Stimulated activated CD8-positive, alpha-beta memory T cell treated with anti-CD3 and anti-CD28 coated beads, Interleukin-2, amount 100 ng/mL, for 48 hours (primary cell): ENCODE measurements around the gene FGF4.

ENCODE experiments used
- DNase-seq, 2 donors: peaks; one replicate each; pipeline ENCODE4 v3.0.0-alpha.2; 2020; ENCODE audit warnings: low read depth in 2 of 2

The FGF4 gene

DNA sequence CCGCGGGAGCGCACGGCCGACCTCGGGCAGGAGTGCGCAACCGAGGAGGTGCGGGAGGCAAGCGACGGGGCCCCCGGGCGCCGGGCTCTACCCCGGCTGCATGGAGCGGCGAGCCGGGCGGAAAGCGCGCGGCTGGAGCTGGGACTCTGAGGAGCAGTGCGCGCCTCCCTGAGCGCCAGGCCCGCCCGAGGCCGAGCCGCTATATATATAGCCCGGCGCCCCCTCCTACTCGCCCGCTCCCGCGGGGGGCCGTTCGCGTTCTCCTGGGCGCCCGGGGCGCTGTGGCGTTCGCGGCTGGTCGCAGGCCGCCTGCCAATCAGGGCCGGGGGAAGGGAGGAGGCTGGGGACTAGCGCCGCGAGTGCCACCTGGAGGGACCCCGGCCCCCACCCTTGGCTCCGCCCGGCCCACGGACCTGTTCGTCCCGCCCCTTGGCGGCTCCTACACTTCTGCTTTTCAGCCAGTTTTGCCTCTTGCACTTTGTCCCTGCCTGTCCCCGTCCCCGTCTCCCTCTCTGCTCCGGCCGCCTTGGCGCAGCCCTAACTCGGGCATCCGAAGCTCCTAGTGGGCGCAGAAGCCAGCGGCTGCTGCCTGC lies at the start of gene FGF4:
TSS of gene FGF4 (minus strand) at position 179 of the 593 bp plus-strand sequence. CDS start 257 bp downstream, outside the sequence.
- no peak for DNase-seq

- no peak for DNase-seq
Measured at GRCh38 chr11:69823641-69824265, 48.6 kb upstream of the FGF4 start.

GRCh38 chr11:69822676-69823494 lies 47.7 kb upstream of the FGF4 start:
- DNase-seq, result no peak

GRCh38 chr11:69821511-69822040 lies 46.4 kb upstream of the FGF4 start:
- DNase-seq, result no peak

DNA sequence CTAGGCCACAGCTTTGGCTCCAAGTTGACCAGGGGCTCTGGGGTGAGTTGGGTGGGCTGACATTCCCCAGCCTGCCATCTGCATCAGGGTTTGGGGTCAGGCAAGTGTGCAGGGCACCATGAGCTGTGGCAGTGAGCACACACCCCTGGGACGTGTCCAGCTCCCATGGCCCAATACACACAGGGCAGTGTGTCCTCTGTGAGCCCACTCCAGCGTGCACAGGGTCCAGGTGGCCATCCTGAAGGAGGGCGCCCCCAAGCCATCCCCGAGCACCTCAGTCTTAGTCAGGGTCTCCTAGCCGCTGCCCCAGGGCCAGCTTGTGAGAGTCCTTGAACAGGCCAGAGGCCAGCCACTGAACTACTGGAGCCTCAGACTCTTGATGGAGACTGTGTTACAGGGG lies 45.3 kb upstream of the FGF4 start:
- DNase-seq, result no peak

DNA sequence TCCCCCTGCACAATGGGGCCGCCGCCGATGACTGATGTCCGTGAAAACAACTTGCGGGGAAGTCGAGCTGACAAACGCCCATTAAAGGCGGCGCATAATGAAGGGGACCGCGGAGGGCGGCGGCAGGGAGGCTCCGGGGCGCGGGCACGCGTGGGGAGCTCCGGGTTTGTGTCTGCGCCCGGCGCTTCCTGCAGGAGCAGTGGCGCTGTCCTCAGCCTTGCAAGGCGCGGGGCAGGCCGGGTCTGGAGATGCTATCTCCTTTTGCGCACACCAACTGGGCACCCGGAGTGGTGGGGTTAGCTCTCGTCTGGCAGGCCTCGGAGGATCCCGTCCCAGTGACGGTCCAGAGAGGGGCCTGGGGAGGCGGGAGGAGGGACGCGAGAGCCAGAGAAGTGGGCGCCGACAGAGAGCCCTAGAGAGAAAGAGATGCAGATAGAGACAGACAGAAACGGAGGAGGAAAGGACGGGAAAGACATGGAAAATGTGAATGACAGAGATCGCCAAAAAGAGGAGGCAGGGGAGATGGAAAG lies 44.5 kb upstream of the FGF4 start:
- no peak for DNase-seq

DNA sequence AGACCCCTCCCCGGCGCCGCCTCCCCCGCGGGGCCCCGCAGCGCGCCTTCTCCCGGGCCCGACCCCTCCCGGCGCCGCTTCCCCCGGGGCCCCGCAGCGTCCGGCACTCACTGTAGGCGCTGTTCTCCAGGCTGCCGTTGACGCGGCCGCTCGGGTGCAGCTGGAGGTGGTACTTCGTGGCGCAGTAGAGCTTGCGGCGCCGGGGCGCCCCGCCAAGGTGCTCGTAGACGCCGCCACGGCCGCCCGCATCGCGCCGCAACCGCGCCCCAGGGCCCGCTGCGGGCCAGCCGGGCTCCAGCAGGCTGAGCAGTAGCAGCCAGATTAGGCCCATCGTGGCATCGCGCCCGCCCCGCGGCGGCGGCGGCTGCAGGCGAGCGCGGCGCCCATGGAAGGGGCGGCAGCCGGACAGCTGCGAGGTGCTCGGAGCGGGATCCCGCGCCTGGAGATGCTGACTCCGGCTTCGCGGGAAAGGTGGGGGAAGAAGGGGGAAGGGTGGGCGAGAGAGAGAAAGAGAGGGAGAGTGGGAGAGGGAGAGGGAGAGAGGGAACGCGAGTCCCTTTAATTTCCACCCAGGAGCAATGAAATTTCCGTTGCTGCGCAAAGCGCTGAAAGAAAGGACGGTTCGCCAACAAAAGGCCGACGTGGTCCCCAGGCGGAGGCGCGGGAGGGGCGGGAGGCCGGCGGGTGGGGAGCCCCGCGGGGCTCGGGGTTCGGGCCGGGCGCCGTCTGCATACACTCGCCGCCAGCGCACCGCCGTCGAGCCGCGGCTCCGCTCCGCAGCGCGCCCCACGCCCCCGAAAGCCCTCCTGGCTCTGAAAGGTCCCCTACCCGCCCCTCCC lies 43.7 kb upstream of the FGF4 start, which contains the start of gene FGF3:
TSS of gene FGF3 (minus strand) at position 814 of the 839 bp plus-strand sequence. CDS start at position 331, 483 bp downstream.
- no peak for DNase-seq

GRCh38 chr11:69818231-69818602 lies 43.1 kb upstream of the FGF4 start:
- DNase-seq, result no peak

- DNase-seq, result no peak
Measured at GRCh38 chr11:69817265-69818230, 42.4 kb upstream of the FGF4 start.

DNA sequence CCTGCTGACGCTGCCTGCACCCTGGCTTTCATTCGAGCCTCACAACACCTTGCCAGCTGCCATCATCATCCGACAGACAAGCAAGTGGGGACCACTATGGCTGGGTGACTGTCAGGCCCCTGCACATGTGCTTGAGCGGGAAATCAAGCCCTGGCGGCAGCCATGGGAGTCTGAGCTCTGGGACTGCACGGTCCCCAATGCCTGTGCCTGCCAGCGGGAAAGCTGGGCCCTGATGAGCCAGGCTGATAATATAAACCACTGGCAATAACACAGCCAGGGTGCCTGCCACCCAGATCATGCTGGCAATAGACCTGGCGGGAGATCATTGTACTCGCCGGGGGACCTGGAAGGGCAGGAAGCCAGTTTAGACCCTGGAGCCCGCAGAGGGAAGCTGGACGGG lies 41.5 kb upstream of the FGF4 start:
- DNase-seq, result no peak

GRCh38 chr11:69815973-69816372 lies 40.8 kb upstream of the FGF4 start:
- DNase-seq, result no peak

- DNase-seq, result no peak
Measured at GRCh38 chr11:69814902-69815301, 39.8 kb upstream of the FGF4 start.

DNA sequence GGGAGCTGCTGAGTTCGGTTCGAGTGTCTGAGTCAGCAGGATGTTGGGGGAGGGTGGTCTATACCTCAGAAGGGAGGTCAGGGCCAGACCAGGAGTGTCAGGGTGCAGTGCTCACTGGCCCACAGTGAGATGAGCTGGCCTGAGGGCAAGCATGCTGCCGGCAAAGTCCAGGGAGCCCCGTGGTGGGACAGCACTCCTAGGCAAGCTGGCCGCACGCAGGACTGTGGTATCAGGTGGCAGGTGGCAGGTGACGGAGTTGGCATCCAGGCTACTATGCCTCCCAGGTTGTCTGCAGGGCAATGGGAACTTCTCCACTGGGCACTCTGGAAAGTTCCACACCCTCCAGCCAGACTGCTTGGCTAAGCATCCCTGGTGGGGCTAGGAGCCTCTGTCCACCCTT lies 39.3 kb upstream of the FGF4 start:
- DNase-seq, result no peak

GRCh38 chr11:69813839-69814238 lies 38.7 kb upstream of the FGF4 start:
- no peak for DNase-seq

- DNase-seq, result no peak
Measured at GRCh38 chr11:69812946-69813345, 37.8 kb upstream of the FGF4 start.

DNA sequence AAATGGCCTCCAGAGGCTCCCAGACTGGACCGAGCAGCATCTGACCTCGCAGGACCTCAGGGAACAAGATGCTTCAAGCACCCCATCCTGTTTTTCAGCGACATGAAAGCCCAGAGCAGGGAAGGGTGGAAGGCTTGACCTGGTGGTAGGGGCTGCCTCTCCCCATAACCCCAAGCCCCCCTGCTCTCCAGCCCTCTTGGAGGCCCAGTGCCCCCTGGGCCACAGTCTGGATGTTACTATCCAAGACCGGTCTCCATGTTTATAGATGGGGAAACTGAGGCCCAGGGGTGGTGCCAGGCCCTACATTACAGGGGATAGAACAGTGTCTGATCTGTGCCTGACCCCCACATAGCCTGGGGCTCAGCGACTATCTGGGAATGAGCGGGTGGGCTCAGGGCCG lies 37.1 kb upstream of the FGF4 start:
- DNase-seq, result no peak

DNA sequence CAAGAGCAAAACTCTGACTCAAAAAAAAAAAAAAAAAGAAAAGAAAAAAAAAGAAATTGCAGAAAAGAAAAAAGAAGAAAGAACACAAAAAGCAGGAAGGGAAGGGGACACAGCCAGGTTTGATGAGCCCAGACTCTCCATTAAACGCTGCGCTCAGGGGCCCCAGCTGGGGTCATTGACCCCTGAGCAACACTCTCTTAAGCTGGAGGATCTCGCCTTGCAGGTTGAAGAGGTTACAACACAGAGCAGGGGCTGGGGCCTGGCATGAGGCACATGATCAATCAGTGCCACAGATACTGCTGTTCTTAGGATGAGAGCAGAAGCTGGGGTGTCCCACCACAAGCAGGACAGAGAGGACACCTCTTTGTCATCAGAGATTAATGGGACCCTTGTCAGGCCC lies 36.3 kb upstream of the FGF4 start:
- DNase-seq, result no peak

DNA sequence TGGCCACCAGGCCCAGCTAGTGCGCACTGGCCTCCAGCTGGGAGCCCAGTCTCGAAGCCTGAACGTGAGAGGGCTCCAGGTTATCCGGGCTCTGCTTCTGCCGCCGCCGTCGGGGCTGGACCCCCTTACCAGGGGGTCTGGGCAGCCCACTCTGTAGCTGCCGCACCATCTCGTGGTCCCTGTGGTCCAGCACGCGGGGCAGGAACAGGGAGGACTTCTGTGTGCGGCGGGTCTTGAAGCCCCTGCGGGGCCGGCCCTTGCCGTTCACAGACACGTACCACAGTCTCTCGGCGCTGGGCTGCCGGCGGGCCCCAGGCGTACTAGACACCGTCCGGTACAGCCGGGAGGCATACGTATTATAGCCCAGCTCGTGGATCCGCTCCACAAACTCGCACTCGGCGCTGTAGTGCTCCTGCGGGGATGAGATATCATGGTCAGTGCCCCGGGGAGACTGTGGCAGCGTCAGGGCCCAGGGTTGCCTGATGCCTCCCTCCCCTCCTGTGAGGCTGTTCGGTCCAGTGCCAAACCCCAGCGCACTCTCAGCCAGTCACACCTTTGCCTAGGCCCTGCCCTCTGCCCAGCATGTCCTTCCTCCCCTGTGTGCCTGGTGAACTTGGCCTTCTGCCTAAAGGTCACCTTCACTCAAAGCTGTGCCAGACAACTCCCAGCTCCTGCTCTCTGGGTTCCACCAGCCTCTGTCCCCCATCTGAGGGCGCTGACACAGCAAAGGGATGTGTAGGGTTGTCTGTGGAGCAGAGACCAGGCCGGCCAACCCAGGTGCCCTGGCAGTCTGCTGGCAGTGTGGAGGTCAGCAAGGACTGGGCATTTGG lies 35.4 kb upstream of the FGF4 start:
- DNase-seq, result no peak

- no peak for DNase-seq
Measured at GRCh38 chr11:69808667-69809086, 33.5 kb upstream of the FGF4 start.
